Chondrocyte (in vitro differentiated cells): ENCODE results near the gene EXOC1L. TPM values are rescaled to one million over a fixed set of nuclear protein-coding genes. Genes with fewer than 3 reads are reported as not detected.

Experiments
- DNase-seq: peaks from one replicate; pipeline ENCODE4 v3.0.0; 2021; ENCODE audit warnings: mixed read lengths, low spot score
- H3K27ac Mint-ChIP-seq: one replicate; pipeline ENCODE4 v1.8.0; 2021; ENCODE audit warnings: mild to moderate bottlenecking, moderate library complexity, mixed read lengths; ENCODE audit not compliant: unreplicated experiment
- H3K27me3 Mint-ChIP-seq: 2 replicates; pipeline ENCODE4 v1.8.0; 2021; ENCODE audit warnings: low read depth, mixed read lengths
- H3K36me3 Mint-ChIP-seq: 2 replicates; pipeline ENCODE4 v1.8.0; 2021; ENCODE audit warnings: low read depth, mixed read lengths
- H3K4me1 Mint-ChIP-seq: 2 replicates; pipeline ENCODE4 v1.8.0; 2021; ENCODE audit warnings: low read depth, mild to moderate bottlenecking, mixed read lengths
- H3K4me3 Mint-ChIP-seq: one replicate; pipeline ENCODE4 v1.8.0; 2021; ENCODE audit warnings: mild to moderate bottlenecking, moderate library complexity, mixed read lengths; ENCODE audit not compliant: unreplicated experiment
- H3K9me3 Mint-ChIP-seq: 2 replicates; pipeline ENCODE4 v1.8.0; 2021; ENCODE audit warnings: low read depth, mixed read lengths
- CTCF ChIP-seq: fragments of 200-600 bp; sonication (generic); IDR thresholded peaks from 2 replicates; pipeline ENCODE4 v1.5.0; 2021; ENCODE audit warnings: antibody characterized with exemption, mild to moderate bottlenecking, moderate library complexity
- total RNA-seq: library from RNA; stranded (reverse); gene quantifications from 3 replicates; pipeline ENCODE4 v1.2.1, GENCODE V29; 2021

EXOC1L gene
- total RNA-seq, 1 donor from 2014 or later: not detected

DNA sequence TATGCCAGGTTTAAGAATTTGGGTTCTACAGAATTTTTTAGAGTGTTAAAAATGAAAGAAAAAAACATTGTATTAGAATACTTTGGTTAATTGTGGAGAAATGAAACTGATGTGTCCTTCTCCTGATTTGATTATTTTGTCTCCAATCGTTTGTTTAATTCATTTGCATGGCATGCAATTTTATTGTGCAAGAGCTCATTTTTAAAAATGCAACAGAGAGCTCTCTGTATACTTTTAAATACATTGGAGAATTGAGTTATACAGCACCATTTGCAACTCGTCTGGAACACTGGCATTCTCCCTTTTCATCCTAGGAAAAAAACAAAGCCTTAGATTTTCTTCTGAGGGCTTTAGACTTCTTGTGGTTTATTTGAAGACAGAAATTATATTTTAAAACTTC is 689 bp downstream of the EXOC1L start:
- no peak for TF ChIP-seq CTCF
- H3K36me3 Mint-ChIP-seq: peaks cover 2% of the 10 kb centered on the region
- H3K27ac Mint-ChIP-seq: no peak overlapping the region
- H3K4me3 Mint-ChIP-seq: no peak overlapping the region
- H3K27me3 Mint-ChIP-seq: peaks cover 30% of the 10 kb centered on the region
- H3K9me3 Mint-ChIP-seq: no peaks in the 10 kb centered on the region
- no peak for DNase-seq
- peaks cover 6% of the 10 kb centered on the region for H3K4me1 Mint-ChIP-seq

- Mint-ChIP-seq H3K4me3 (no peak overlapping the region), H3K9me3 (no peaks in the 10 kb centered on the region), H3K27ac (no peak overlapping the region), H3K27me3 (peaks cover 33% of the 10 kb centered on the region), H3K36me3 (peaks cover 2% of the 10 kb centered on the region), H3K4me1 (peaks cover 6% of the 10 kb centered on the region)
- no peak for TF ChIP-seq CTCF
- DNase-seq: no peak
These were observed 2.7 kb downstream of the EXOC1L start for GRCh38 chr4:55822329-55822728.

DNA sequence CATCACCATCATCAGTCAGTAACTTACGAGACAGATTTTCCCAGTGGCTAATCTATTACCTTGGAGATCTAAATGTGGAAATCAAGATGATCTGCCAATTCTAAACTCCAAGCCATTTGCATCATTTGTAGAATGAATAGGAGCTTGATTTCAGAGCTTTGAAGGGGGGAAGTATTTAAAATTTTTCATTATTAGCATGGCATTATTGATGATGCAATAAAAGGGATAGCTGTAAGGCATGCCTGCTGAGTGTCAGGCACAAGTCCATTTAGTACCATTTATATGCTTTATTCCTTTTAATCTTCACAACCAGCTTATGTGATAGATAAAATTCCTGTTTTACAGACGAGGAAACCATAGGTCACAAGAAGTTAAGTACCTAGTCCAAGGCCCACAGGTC is 5.3 kb downstream of the EXOC1L start:
- DNase-seq: no peak
- H3K4me1 Mint-ChIP-seq: peaks cover under 1% of the 10 kb centered on the region
- H3K27me3 Mint-ChIP-seq: peaks cover 40% of the 10 kb centered on the region
- no peaks in the 10 kb centered on the region for H3K36me3 Mint-ChIP-seq
- H3K9me3 Mint-ChIP-seq: no peaks in the 10 kb centered on the region
- H3K27ac Mint-ChIP-seq: no peak overlapping the region
- H3K4me3 Mint-ChIP-seq: no peak overlapping the region
- no peak for TF ChIP-seq CTCF

DNA sequence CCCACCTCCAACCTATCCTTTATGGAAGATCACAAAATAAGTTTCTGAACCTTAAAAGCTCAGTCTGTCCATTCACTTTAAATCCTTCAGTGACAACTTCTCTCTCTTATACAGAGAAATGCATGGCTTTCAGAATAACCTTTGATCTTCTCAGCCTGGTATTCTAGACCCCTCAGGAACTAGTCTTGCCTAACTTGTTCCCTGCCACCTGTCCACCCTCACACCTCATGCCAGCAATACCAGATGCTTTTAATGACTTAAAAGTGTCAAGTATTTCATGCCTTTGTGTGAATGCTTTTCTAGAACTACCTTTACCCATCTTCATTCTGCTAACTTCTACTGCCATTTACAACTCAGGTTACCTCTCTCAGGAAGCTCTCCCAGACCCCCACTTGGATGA is 7.4 kb downstream of the EXOC1L start:
- H3K36me3 Mint-ChIP-seq: no peaks in the 10 kb centered on the region
- H3K4me3 Mint-ChIP-seq: no peak overlapping the region
- no peak overlapping the region for H3K27ac Mint-ChIP-seq

DNA sequence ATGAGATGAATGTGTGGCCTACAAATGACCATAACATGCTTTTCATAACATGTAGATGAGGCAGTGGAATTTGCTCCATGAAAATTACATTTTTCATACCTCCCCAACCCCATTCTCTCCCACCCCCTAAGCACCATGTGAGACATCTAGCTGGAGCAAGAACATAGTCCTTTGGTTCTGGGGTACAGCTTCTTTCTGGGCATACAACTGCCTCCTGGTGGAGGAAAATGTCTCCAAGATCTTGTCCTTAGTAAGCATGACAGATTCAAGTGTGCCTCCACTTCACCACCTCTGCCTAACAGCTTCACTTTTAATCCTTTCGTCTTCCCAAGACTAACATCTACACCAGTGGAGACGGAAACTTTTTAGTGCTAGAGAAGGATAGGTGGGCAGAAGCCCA is 8.0 kb downstream of the EXOC1L start:
- H3K27me3 Mint-ChIP-seq: peaks cover 40% of the 10 kb centered on the region
- H3K27ac Mint-ChIP-seq: no peak overlapping the region

More for the DNA sequence above, 7.4 kb downstream of the EXOC1L start:
- Mint-ChIP-seq H3K9me3 (no peaks in the 10 kb centered on the region), H3K4me1 (no peaks in the 10 kb centered on the region), H3K27me3 (peaks cover 44% of the 10 kb centered on the region)
- DNase-seq: no peak
- no peak for TF ChIP-seq CTCF

More for the DNA sequence above, 8.0 kb downstream of the EXOC1L start:
- Mint-ChIP-seq H3K4me3 (no peak overlapping the region), H3K9me3 (no peaks in the 10 kb centered on the region), H3K4me1 (no peaks in the 10 kb centered on the region), H3K36me3 (no peaks in the 10 kb centered on the region)
- no peak for DNase-seq
- TF ChIP-seq CTCF: no peak
